Measurements from ENCODE around the gene NAV2.
"Not testable (repeated sequence)": the region's sequence is repeated elsewhere in the genome, so short reads cannot be mapped to it uniquely, and the experiment has no call there.

Gene NAV2

DNA sequence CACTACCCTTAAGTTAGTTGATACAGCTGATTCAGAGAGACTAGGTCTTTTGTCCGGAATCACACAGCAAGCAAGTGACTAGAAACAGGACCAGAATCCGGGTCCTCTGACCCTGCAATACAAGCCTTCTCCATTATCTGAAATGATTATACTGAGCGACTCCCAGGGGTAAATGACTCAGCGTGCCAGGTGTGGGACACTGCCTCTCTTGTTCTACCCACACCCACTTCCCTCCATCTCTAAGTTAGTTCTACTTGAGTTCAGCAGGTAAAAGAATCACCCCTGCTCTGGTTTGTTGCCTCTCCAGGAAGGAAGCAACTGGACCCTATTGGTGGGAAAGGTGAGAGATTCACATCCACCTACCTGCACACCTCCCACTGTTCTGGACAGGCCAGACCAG lies 290.7 kb downstream of the NAV2 start:
- no peak for TF ChIP-seq ZFP3 (CRISPR knock-in tag; IDR thresholded peaks at IDR 0.05)
- TF ChIP-seq ISL1 (CRISPR knock-in tag; IDR thresholded peaks at IDR 0.05): no peak
- TF ChIP-seq, protein P1, sequence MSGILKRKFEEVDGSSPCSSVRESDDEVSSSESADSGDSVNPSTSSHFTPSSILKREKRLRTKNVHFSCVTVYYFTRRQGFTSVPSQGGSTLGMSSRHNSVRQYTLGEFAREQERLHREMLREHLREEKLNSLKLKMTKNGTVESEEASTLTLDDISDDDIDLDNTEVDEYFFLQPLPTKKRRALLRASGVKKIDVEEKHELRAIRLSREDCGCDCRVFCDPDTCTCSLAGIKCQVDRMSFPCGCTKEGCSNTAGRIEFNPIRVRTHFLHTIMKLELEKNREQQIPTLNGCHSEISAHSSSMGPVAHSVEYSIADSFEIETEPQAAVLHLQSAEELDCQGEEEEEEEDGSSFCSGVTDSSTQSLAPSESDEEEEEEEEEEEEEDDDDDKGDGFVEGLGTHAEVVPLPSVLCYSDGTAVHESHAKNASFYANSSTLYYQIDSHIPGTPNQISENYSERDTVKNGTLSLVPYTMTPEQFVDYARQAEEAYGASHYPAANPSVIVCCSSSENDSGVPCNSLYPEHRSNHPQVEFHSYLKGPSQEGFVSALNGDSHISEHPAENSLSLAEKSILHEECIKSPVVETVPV (CRISPR knock-in tag; IDR thresholded peaks at IDR 0.05): no peak
- no peak for TF ChIP-seq RARB (CRISPR knock-in tag; IDR thresholded peaks at IDR 0.05)
- TF ChIP-seq ZNF8 (CRISPR knock-in tag; IDR thresholded peaks at IDR 0.05): no peak
- no peak for TF ChIP-seq ZNF565 (CRISPR knock-in tag; conservative IDR thresholded peaks at IDR 0.05; ENCODE audit: low read depth)
- TF ChIP-seq ESRRG (CRISPR knock-in tag; IDR thresholded peaks at IDR 0.05): no peak
- TF ChIP-seq ARNTL (CRISPR knock-in tag; IDR thresholded peaks at IDR 0.05; ENCODE audit: borderline replicate concordance, low read depth): no peak
- TF ChIP-seq BACH2 (CRISPR knock-in tag; IDR thresholded peaks at IDR 0.05; ENCODE audit: borderline replicate concordance): no peak
- no peak for TF ChIP-seq TCF4 (CRISPR knock-in tag; IDR thresholded peaks at IDR 0.05; ENCODE audit: borderline replicate concordance)
- no peak for TF ChIP-seq PPARA (CRISPR knock-in tag; IDR thresholded peaks at IDR 0.05; ENCODE audit: borderline replicate concordance)
- TF ChIP-seq OSR1 (CRISPR knock-in tag; IDR thresholded peaks at IDR 0.05): no peak
- TF ChIP-seq, protein P2, sequence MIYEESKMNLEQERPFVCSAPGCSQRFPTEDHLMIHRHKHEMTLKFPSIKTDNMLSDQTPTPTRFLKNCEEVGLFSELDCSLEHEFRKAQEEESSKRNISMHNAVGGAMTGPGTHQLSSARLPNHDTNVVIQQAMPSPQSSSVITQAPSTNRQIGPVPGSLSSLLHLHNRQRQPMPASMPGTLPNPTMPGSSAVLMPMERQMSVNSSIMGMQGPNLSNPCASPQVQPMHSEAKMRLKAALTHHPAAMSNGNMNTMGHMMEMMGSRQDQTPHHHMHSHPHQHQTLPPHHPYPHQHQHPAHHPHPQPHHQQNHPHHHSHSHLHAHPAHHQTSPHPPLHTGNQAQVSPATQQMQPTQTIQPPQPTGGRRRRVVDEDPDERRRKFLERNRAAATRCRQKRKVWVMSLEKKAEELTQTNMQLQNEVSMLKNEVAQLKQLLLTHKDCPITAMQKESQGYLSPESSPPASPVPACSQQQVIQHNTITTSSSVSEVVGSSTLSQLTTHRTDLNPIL (CRISPR knock-in tag; IDR thresholded peaks at IDR 0.05; ENCODE audit: low read depth): no peak
- no peak for TF ChIP-seq GLIS3 (CRISPR knock-in tag; IDR thresholded peaks at IDR 0.05)
- no peak for TF ChIP-seq ZNF70 (CRISPR knock-in tag; IDR thresholded peaks at IDR 0.05)
- TF ChIP-seq CSDC2 (CRISPR knock-in tag; IDR thresholded peaks at IDR 0.05): no peak
- TF ChIP-seq ZC3H10 (CRISPR knock-in tag; IDR thresholded peaks at IDR 0.05): no peak
- TF ChIP-seq, protein P3, sequence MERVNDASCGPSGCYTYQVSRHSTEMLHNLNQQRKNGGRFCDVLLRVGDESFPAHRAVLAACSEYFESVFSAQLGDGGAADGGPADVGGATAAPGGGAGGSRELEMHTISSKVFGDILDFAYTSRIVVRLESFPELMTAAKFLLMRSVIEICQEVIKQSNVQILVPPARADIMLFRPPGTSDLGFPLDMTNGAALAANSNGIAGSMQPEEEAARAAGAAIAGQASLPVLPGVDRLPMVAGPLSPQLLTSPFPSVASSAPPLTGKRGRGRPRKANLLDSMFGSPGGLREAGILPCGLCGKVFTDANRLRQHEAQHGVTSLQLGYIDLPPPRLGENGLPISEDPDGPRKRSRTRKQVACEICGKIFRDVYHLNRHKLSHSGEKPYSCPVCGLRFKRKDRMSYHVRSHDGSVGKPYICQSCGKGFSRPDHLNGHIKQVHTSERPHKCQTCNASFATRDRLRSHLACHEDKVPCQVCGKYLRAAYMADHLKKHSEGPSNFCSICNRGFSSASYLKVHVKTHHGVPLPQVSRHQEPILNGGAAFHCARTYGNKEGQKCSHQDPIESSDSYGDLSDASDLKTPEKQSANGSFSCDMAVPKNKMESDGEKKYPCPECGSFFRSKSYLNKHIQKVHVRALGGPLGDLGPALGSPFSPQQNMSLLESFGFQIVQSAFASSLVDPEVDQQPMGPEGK (CRISPR knock-in tag; IDR thresholded peaks at IDR 0.05; ENCODE audit: borderline replicate concordance): no peak
- no peak for TF ChIP-seq TOX (CRISPR knock-in tag; IDR thresholded peaks at IDR 0.05; ENCODE audit: borderline replicate concordance)
- TF ChIP-seq, protein P4, sequence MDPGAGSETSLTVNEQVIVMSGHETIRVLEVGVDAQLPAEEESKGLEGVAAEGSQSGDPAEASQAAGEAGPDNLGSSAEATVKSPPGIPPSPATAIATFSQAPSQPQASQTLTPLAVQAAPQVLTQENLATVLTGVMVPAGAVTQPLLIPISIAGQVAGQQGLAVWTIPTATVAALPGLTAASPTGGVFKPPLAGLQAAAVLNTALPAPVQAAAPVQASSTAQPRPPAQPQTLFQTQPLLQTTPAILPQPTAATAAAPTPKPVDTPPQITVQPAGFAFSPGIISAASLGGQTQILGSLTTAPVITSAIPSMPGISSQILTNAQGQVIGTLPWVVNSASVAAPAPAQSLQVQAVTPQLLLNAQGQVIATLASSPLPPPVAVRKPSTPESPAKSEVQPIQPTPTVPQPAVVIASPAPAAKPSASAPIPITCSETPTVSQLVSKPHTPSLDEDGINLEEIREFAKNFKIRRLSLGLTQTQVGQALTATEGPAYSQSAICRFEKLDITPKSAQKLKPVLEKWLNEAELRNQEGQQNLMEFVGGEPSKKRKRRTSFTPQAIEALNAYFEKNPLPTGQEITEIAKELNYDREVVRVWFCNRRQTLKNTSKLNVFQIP (CRISPR knock-in tag; IDR thresholded peaks at IDR 0.05; ENCODE audit: borderline replicate concordance, low read depth): no peak
- no peak for ATAC-seq

DNA sequence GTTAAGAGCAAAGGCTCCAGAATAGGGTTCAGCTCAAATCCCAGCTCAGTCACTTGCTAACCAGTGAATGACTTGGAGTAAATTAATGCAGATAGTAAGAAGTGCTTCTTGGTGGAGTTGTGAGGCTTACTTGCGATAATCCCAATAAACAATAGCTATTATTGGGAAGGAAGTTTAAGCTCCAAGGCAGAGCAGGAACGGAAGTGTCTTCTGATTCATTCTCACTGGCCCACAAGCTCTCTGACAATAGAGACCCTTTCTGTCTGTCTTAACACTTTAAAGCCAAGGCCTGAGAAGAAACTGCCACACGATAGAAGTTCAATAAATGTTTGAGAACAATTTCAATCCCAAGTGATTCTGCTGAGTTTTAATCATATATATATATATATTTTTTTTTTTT lies 292.2 kb downstream of the NAV2 start:
- ATAC-seq: no peak
- TF ChIP-seq ESRRG (CRISPR knock-in tag; IDR thresholded peaks at IDR 0.05): no peak

DNA sequence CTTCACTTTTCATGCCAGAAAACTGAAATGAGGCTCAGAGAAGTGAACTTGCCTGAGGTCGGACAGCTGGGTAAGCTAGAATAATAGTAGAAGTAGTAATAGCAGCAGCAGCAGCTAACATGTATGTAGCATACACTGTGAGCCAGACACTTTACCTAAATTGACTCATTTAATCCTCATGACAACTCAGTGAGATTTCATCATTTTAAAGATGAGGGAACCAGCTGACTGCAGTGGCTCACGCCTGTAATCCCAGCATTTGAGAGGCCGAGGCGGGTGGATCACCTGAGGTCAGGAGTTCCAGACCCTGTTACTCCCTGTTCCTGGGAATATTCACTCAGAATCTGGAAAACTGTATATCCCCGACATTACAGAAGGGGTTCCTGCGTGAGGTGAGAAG lies 293.1 kb downstream of the NAV2 start:
- no peak for ATAC-seq

DNA sequence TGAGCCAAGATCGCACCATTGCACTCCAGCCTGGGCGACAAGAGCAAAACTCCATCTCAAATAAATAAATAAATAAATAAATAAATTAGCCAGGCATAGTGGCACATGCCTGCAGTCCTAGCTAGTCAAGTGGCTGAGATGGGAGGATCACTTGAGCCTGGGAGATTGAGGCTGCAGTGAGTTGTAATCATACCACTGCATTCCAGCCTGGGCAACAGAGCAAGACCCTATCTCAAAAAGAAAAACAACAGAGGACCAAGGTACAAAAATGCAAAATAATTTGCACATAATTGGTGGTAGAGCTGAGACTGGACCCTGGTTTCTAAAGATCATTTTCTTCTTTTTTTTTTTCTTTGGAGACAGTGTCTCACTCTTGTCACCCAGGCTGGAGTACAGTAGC lies 294.0 kb downstream of the NAV2 start:
- not testable (repeated sequence) for ATAC-seq

More for the DNA sequence above, 293.1 kb downstream of the NAV2 start:
- TF ChIP-seq, protein P3 (CRISPR knock-in tag; IDR thresholded peaks at IDR 0.05; ENCODE audit: borderline replicate concordance): no peak
- TF ChIP-seq OSR1 (CRISPR knock-in tag; IDR thresholded peaks at IDR 0.05) (no peak), ARNTL (CRISPR knock-in tag; IDR thresholded peaks at IDR 0.05; ENCODE audit: borderline replicate concordance, low read depth) (no peak), SNAI2 (CRISPR knock-in tag; IDR thresholded peaks at IDR 0.05) (no peak), TCF4 (CRISPR knock-in tag; IDR thresholded peaks at IDR 0.05; ENCODE audit: borderline replicate concordance) (no peak), ZNF565 (CRISPR knock-in tag; conservative IDR thresholded peaks at IDR 0.05; ENCODE audit: low read depth) (no peak), TOX (CRISPR knock-in tag; IDR thresholded peaks at IDR 0.05; ENCODE audit: borderline replicate concordance) (no peak), ZFP3 (CRISPR knock-in tag; IDR thresholded peaks at IDR 0.05) (no peak), PPARA (CRISPR knock-in tag; IDR thresholded peaks at IDR 0.05; ENCODE audit: borderline replicate concordance) (no peak), ZNF8 (CRISPR knock-in tag; IDR thresholded peaks at IDR 0.05) (no peak), ISL1 (CRISPR knock-in tag; IDR thresholded peaks at IDR 0.05) (no peak), CSDC2 (CRISPR knock-in tag; IDR thresholded peaks at IDR 0.05) (no peak), GLIS3 (CRISPR knock-in tag; IDR thresholded peaks at IDR 0.05) (no peak), ESRRG (CRISPR knock-in tag; IDR thresholded peaks at IDR 0.05) (no peak), ZNF70 (CRISPR knock-in tag; IDR thresholded peaks at IDR 0.05) (no peak)

All from SK-N-SH treated with all-trans-retinoic acid at 6 μM for 48 hours (cell line).